HG03342 (cell line): ENCODE measurements around the gene FAM171A2.

Experiments
- ATAC-seq: cut with Tn5 transposase; IDR thresholded peaks from one replicate; pipeline ENCODE4 v1.9.1; 2021; ENCODE audit warnings: mild to moderate bottlenecking, moderate library complexity; ENCODE audit not compliant: unreplicated experiment

Gene FAM171A2

GRCh38 chr17:44361292-44362260 lies 2.1 kb downstream of the FAM171A2 start:
- no peak for ATAC-seq

- no peak for ATAC-seq
These were observed 2.8 kb downstream of the FAM171A2 start for GRCh38 chr17:44360826-44361225.

GRCh38 chr17:44360144-44360533 lies 3.5 kb downstream of the FAM171A2 start:
- no peak for ATAC-seq

DNA sequence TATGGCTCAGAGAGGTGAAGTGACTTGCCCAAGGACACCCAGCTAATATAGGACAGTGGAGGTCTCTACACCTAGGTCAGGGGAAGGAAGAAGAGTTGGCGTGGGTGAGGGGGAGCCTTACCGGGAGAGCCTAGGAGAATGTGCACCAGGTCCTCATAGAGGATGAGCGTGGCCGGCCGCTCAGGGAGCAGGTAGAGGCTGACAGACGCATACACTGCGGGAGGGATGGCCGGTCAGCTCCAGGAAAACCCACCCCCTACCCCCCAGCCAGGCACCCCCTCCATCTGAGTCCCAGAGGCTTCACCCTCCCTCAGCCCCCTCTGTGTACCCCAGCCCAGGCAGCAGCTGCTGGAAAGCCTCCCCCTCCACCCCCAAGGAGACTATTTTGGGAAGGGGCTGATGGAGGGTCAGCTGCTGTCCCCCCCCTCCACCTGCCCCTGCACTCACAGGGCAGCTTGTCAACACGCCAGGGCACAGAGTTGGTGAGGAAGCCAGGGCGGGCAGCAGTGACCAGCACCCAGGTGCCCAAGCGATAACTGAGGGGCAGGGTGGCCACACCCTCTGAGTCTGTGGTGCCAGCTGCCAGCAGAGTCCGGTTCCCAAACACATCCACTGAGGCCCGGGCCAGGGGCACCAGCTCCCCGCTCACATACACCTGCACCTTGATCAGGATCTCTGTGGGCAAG lies 4.1 kb downstream of the FAM171A2 start:
- ATAC-seq, result no peak

- ATAC-seq, result no peak
These were observed 4.6 kb downstream of the FAM171A2 start for GRCh38 chr17:44359006-44359405.

DNA sequence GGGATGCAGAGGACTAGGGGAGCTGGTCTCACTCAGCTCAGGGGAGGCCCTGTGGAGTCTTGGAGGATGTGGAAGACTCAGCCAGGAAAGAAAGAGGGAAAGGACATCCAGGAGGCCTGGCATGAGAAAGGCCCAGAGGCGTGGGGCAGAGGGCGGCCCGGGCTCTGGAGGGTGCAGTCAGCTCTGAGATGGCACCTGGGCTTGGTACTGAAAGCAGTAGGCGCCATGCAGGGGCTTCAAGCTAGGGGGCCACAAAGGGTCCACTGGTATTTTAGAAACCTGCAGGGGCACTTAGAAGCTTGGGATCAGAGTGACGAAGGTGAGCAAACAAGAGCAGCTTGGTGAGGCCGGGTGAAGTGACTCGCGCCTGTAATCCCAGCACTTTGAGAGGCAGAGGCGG lies 5.6 kb downstream of the FAM171A2 start:
- ATAC-seq, result no peak

DNA sequence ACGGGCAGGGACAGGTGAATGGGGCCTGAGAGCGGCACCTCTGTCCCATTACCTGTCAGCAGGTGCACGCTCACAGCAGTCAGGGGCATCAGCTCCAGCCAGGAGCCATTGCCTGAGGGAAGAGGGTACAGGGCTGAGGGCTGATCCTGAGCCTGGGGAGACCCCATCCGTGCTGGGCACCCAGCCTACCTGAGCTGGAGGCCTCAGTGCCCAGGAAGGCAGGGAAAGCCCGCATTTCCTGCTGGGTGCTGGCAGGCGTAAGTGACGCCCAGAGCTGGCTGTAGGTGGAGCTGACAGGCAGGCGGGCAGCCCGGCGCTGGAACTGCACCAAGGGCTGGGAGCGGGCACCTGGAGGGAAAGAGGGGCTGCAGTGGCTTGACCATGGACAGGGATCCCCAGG lies 7.4 kb downstream of the FAM171A2 start:
- no peak for ATAC-seq

DNA sequence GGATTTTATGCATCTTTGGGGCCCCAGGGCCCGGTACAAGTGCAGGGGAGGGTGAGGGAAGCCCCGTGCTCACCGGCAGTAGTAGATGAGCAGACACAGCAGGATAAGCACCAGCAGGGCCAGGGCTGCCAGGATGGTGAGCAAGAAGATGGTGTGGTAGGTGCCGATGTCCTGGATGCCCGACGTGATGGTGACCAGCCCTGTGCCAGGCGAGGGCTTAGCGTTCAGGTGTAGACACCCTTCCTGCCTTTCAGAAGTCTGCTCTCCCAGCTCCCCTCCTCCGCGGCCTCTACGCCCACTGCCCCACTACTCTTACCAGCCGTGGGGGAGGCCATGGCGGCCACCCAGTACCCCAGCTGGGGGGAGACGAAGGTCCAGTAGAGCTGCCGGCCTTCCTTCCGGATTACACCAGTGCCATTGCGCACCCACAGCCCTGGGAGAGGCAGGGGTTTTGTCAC lies 8.0 kb downstream of the FAM171A2 start:
- no peak for ATAC-seq

DNA sequence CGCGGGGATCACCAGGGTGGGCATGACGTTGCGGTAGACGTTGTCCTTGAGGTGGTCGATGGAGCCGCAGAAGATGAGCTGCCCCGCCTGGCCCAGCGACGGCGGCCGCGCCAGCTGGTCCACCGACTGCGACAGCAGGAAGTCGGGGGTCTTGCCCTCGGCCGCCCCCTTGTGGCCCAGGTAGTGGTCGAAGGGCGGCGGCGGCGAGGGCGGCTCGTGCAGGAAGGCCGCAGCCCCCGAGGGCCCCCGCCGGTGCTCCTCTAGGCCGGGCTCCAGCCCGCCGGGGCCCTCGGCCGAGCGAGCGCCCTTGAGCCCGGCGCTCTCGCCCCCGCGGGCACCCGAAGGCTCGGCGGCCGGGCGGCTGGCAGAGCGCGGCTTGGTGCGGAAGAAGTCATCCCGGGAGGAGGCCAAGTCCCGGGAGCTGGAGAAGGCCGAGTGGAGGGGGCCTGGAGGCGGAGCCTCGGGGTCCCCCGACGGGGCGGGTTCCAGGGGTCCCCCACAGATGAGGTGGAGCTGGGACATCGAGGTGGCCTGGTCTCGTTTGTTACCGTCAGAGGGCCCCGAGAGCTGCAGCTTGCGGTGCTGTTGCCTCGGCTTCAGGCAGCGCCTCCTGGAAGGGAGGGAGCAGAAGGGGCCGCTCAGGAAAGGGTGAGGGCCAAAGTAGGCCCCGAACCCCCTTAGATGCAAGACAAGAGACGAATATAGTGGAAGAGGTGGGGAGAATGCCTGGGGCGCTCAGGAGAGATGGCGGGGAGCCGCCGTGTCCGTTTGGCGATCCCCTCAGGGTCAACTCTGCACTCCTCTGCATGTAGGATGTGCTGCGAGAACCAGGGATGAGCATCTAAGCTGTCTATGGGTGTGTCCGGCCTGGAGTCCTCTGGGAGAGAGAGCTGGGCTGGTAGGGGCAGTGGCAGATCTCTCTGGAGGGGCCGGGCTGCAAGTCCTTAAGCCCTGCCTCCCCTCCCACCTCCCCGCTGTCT lies 8.8 kb downstream of the FAM171A2 start:
- no peak for ATAC-seq

DNA sequence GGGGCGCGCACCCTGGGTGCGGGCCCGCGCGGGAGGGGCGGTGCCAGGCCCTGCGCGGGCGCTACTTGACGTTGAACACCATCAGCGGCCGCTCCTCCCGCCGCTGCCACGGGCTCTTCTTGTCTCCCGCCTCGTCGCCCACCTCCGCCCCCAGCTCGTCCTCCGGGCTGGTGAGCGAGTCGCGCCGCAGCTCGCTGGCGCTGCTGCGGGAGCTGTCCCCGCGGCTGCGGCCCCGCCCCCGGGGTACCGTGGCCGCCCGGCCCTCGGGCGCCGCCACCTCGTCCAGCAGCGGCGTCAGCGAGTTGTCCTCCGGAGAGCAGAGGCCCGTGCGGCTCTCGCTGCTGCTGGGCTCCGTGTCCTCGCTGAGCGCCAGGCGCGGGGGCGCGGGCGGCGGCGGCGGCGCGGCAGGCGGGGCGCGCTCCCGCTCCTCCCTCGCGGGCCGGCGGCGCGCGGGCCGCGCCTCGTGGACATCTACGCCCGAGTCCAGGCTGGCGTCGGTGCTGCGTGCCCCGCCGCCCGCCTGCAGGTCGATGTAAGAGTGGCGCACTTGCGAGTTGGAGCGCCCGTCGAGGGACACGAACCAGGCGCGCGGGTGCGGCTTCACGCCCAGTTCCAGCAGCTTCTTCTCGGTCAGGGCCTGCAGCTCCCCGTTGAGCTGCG lies 9.9 kb downstream of the FAM171A2 start:
- no peak for ATAC-seq

DNA sequence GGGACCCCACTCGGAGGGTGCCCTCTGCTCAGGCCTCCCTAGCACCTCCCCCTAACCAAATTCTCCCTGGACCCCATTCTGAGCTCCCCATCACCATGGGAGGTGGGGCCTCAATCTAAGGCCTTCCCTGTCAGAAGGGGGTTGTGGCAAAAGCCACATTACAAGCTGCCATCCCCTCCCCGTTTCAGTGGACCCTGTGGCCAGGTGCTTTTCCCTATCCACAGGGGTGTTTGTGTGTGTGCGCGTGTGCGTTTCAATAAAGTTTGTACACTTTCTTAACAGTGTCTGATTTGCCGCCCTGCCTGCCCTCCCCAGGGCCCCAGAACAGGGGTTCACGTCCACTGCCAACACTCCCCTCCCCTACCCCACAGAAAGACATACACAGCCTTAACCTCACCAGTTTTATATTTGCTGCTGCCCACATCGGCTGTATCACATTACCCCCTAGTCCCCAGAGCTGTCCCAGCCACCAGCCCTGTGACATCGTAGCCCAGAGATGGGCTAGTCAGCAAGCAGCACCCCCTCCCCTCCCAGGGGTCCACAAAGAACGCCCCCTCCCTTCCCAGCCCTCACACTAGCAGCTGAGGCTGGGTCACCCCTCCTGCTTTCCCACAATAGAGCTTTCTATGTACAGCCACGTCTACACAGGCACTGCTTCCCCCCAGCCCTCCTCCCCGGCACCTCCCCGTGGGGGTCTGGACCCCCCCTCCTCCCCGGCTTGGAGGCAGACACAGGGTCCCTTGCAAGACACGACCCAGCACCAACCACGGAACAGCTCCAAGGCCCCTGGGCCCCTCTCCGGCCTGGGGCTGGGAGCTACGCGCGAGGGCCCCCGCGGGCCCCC lies 10.6 kb downstream of the FAM171A2 start:
- ATAC-seq, result no peak

DNA sequence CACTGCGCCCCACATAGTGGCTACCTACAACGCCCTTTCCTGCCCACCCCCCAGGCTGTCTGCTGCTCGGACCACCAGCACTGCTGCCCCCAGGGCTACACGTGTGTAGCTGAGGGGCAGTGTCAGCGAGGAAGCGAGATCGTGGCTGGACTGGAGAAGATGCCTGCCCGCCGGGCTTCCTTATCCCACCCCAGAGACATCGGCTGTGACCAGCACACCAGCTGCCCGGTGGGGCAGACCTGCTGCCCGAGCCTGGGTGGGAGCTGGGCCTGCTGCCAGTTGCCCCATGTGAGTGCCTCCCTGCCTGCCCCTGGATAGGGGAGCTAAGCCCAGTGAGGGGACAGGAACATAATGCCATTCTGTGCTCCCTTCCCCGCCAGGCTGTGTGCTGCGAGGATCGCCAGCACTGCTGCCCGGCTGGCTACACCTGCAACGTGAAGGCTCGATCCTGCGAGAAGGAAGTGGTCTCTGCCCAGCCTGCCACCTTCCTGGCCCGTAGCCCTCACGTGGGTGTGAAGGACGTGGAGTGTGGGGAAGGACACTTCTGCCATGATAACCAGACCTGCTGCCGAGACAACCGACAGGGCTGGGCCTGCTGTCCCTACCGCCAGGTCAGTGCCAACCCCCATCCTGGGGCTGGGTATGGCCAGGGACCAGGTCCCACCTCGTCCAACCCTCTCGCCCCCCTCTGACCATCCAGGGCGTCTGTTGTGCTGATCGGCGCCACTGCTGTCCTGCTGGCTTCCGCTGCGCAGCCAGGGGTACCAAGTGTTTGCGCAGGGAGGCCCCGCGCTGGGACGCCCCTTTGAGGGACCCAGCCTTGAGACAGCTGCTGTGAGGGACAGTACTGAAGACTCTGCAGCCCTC lies 11.5 kb downstream of the FAM171A2 start:
- ATAC-seq, result no peak

DNA sequence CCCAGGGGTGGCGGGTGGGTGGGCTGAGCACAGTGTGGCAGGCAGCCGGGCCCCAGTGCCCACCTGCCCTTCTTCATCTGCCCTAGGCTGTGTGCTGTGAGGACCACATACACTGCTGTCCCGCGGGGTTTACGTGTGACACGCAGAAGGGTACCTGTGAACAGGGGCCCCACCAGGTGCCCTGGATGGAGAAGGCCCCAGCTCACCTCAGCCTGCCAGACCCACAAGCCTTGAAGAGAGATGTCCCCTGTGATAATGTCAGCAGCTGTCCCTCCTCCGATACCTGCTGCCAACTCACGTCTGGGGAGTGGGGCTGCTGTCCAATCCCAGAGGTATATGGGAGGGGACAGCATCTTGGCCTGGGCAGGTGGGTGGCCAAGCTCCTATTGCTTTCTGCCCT lies 12.2 kb downstream of the FAM171A2 start:
- no peak for ATAC-seq

GRCh38 chr17:44350733-44351226 lies 12.9 kb downstream of the FAM171A2 start:
- no peak for ATAC-seq

- ATAC-seq, result no peak
These were observed 14.0 kb downstream of the FAM171A2 start for GRCh38 chr17:44349553-44350070.

DNA sequence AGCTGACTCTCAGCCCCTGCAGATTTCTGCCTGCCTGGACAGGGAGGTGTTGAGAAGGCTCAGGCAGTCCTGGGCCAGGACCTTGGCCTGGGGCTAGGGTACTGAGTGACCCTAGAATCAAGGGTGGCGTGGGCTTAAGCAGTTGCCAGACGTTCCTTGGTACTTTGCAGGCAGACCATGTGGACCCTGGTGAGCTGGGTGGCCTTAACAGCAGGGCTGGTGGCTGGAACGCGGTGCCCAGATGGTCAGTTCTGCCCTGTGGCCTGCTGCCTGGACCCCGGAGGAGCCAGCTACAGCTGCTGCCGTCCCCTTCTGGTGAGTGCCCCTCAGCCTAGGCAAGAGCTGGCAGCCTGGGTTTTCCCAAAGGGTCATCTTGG lies 14.7 kb downstream of the FAM171A2 start:
- ATAC-seq, result no peak

- peak; percentile 39 for ATAC-seq
These were observed 15.2 kb downstream of the FAM171A2 start for GRCh38 chr17:44348234-44348987.
